ENCODE data around the gene LRRC17.

- TF ChIP-seq CTCF (conservative IDR thresholded peaks at IDR 0.05) (no peak), EZH2 (IDR thresholded peaks at IDR 0.05; ENCODE audit: low read depth) (no peak)
Measured at GRCh38 chr7:102908676-102909075, 4.1 kb upstream of the LRRC17 start.
